A549 (cell line): ENCODE data around the gene ZNF804A. TPM values are rescaled to one million over a fixed set of nuclear protein-coding genes. Genes with fewer than 3 reads are reported as not detected.

Experiments used
- ATAC-seq, 2 experiments: fragments of 200-7000 bp in 1 of 2; fragments of >200 bp in 1 of 2; cut with Nextera tagmentation in 1 of 2; cut with Tn5 transposase in 1 of 2; 3 replicates each; pipeline versions ENCODE4 v1.8.0 to v1.9.1; 2018 to 2020; ENCODE audit warnings: mild to moderate bottlenecking in 1 of 2, moderate library complexity in 1 of 2
- CTCF ChIA-PET: fragments of 300-600 bp; sonication (Branson Sonifier 250); formaldehyde crosslinking; extraction: SDS; loops from one replicate; lab custom pipeline; 2021; ENCODE audit warnings: antibody characterized with exemption, inconsistent platforms; lab: Yijun Ruan, JAX
- POLR2A ChIA-PET: fragments of 350-600 bp; formaldehyde crosslinking; extraction: SDS; loops from one replicate; lab custom pipeline; 2021; ENCODE audit warnings: antibody characterized with exemption, inconsistent platforms; lab: Yijun Ruan, JAX
- DNase-seq, 2 experiments: peaks; one replicate each; pipeline versions ENCODE4 v3.0.0 to v3.0.0-alpha.2; 2011 to 2016; ENCODE audit warnings: low read depth in 1 of 2, low spot score in 1 of 2
- FAIRE-seq: peaks from 2 replicates; lab custom pipeline; 2011; peaks lifted over from hg19 to GRCh38; lab: Jason Lieb, UNC
- H3K27ac ChIP-seq, 2 experiments: fragments of >200 bp; sonication (Bioruptor Twin); formaldehyde crosslinking; 3 replicates each; pipeline ENCODE4 v1.5.1; 2016 to 2017
- H3K4me1 ChIP-seq: fragments of >200 bp; sonication (Bioruptor Twin); formaldehyde crosslinking; 3 replicates; pipeline ENCODE4 v1.6.1; 2016
- H3K4me2 ChIP-seq: fragments of >200 bp; sonication (Bioruptor Twin); formaldehyde crosslinking; 3 replicates; pipeline ENCODE4 v1.6.1; 2016
- H3K4me3 ChIP-seq: fragments of >200 bp; sonication (Bioruptor Twin); formaldehyde crosslinking; 3 replicates; pipeline ENCODE4 v1.5.1; 2016
- H3K9me3 ChIP-seq: fragments of >200 bp; sonication (Bioruptor Twin); formaldehyde crosslinking; 3 replicates; pipeline ENCODE4 v1.6.1; 2016
- CBX8 ChIP-seq: fragments of 200-600 bp; sonication (generic); IDR thresholded peaks from 2 replicates; pipeline ENCODE4 v1.6.1; 2016
- EHF ChIP-seq: fragments of 250-450 bp; sonication (Bioruptor Pico); IDR thresholded peaks from 2 replicates; pipeline ENCODE4 v1.5.0; 2020; ENCODE audit warnings: mild to moderate bottlenecking
- EP300 ChIP-seq, 2 experiments: fragments of >200 bp; sonication (Bioruptor Twin); formaldehyde crosslinking; IDR thresholded peaks; 2 replicates in 1 of 2; 3 replicates in 1 of 2; pipeline ENCODE4 v1.6.1; 2016 to 2017
- ESRRA ChIP-seq: fragments of 150-350 bp; IDR thresholded peaks from 2 replicates; pipeline ENCODE4 v1.6.1; 2014; ENCODE audit warnings: mild to moderate bottlenecking, low read length, borderline replicate concordance
- GATA3 ChIP-seq: IDR thresholded peaks from 2 replicates; pipeline ENCODE4 v1.6.1; 2012; ENCODE audit warnings: borderline replicate concordance
- HDAC2 ChIP-seq: fragments of 200-600 bp; sonication (generic); IDR thresholded peaks from 2 replicates; pipeline ENCODE4 v1.6.1; 2016
- HOXB5 ChIP-seq: fragments of 250-450 bp; sonication (Bioruptor Pico); IDR thresholded peaks from 2 replicates; pipeline ENCODE4 v1.5.0; 2020; ENCODE audit warnings: mild to moderate bottlenecking, moderate library complexity
- JUN ChIP-seq, 2 experiments: fragments of >200 bp; sonication (Bioruptor Twin); formaldehyde crosslinking; IDR thresholded peaks; 2 replicates in 1 of 2; 3 replicates in 1 of 2; pipeline ENCODE4 v1.6.1; 2016 to 2017
- KDM1A ChIP-seq: fragments of 200-600 bp; sonication (generic); IDR thresholded peaks from 2 replicates; pipeline ENCODE4 v1.6.1; 2016; ENCODE audit warnings: low read depth, mild to moderate bottlenecking
- KDM5A ChIP-seq: fragments of 200-600 bp; sonication (generic); IDR thresholded peaks from 2 replicates; pipeline ENCODE4 v1.6.1; 2016; ENCODE audit warnings: antibody characterized with exemption, mild to moderate bottlenecking
- NFE2L2 ChIP-seq: fragments of 150-350 bp; conservative IDR thresholded peaks from 2 replicates; pipeline ENCODE4 v1.6.1; 2014; ENCODE audit warnings: low read length
- NR3C1 ChIP-seq: fragments of >200 bp; sonication (Bioruptor Twin); formaldehyde crosslinking; IDR thresholded peaks from 3 replicates; pipeline ENCODE4 v1.6.1; 2017
- POLR2A ChIP-seq: IDR thresholded peaks from 2 replicates; pipeline ENCODE4 v1.6.1; 2012; ENCODE audit warnings: mild to moderate bottlenecking, low read length
- RNF2 ChIP-seq: fragments of 200-600 bp; sonication (generic); IDR thresholded peaks from 2 replicates; pipeline ENCODE4 v1.6.1; 2016; ENCODE audit warnings: low read depth, mild to moderate bottlenecking, antibody characterized with exemption, moderate library complexity, borderline replicate concordance
- SREBF2 ChIP-seq: fragments of 450-650 bp; IDR thresholded peaks from 2 replicates; pipeline ENCODE4 v1.6.1; 2014; ENCODE audit warnings: mild to moderate bottlenecking, moderate library complexity
- TFCP2L1 ChIP-seq: fragments of 250-450 bp; sonication (Bioruptor Pico); IDR thresholded peaks from 2 replicates; pipeline ENCODE4 v1.5.0; 2021; ENCODE audit warnings: mild to moderate bottlenecking
- ZFP36 ChIP-seq: fragments of 450-650 bp; IDR thresholded peaks from 2 replicates; pipeline ENCODE4 v1.6.1; 2014; ENCODE audit warnings: borderline replicate concordance; ENCODE audit not compliant: partially characterized antibody
- ZNF302 ChIP-seq: fragments of 250-450 bp; sonication (Bioruptor Pico); IDR thresholded peaks from 2 replicates; pipeline ENCODE4 v1.9.0; 2021; ENCODE audit warnings: inconsistent platforms, mild to moderate bottlenecking, moderate library complexity
- WGBS: methylation state at CpG from one replicate; pipeline ENCODE4 v1.1.6; 2017; ENCODE audit errors: missing lambda C conversion rate; 5-methylcytosine and 5-hydroxymethylcytosine counted together
- polyA plus RNA-seq, 4 experiments: library from polyadenylated mRNA; depleted of rRNA in 3 of 4; stranded (reverse); fragments of >200 nt; fragmentation: RNase III in 1 of 4; extraction: RNeasy Plus Mini Kit Qiagen cat#74134 plus additional on column Dnase treatment in 1 of 4; gene quantifications; 2 replicates in 3 of 4; 3 replicates in 1 of 4; pipeline ENCODE4 v1.2.3, GENCODE V29; 2011 to 2017
- TF ChIP-seq, protein P1 (sequence below): fragments of 250-450 bp; sonication (Bioruptor Pico); IDR thresholded peaks from 2 replicates; pipeline ENCODE4 v1.5.0; 2020; ENCODE audit warnings: low read depth, mild to moderate bottlenecking, moderate library complexity
- TF ChIP-seq, protein P2 (sequence below): fragments of 450-650 bp; IDR thresholded peaks from 2 replicates; pipeline ENCODE4 v1.6.1; 2014; ENCODE audit warnings: antibody characterized with exemption
- TF ChIP-seq, protein P3 (sequence below): fragments of >200 bp; sonication (Bioruptor Twin); formaldehyde crosslinking; IDR thresholded peaks from 2 replicates; pipeline ENCODE4 v1.6.1; 2016
- TF ChIP-seq, protein P4 (sequence below): fragments of >200 bp; sonication (Bioruptor Twin); formaldehyde crosslinking; IDR thresholded peaks from 3 replicates; pipeline ENCODE4 v1.6.1; 2016
- TF ChIP-seq, protein P5 (sequence below): IDR thresholded peaks from 2 replicates; pipeline ENCODE4 v1.6.1; 2012; ENCODE audit warnings: low read depth, borderline replicate concordance
- TF ChIP-seq, protein P6 (sequence below): fragments of 200-600 bp; sonication (generic); IDR thresholded peaks from 2 replicates; pipeline ENCODE4 v1.6.1; 2016; ENCODE audit warnings: antibody characterized with exemption, mild to moderate bottlenecking, moderate library complexity

ZNF804A gene
- polyA plus RNA-seq, 2 of the 4 experiments (the other 2 are of a cell fraction) = not detected

DNA sequence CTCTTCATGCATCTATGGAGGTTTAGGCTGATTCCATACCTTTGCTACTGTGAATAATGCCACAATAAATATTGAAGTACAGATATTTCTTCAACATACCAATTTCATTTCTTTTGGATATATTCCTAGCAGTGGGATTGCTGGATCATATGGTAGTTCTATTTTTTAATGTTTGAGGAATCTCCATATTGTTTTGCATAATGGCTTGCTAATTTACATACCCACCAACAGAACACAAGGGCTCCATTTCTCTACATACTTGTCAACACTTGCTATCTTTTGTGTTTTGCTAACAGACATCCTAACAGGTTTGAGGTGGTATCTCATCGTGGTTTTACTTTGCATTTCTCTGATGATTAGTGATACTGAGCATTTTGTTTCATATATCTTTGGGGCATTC lies 253.2 kb downstream of the ZNF804A start (continued):
- TF ChIP-seq, protein P1, sequence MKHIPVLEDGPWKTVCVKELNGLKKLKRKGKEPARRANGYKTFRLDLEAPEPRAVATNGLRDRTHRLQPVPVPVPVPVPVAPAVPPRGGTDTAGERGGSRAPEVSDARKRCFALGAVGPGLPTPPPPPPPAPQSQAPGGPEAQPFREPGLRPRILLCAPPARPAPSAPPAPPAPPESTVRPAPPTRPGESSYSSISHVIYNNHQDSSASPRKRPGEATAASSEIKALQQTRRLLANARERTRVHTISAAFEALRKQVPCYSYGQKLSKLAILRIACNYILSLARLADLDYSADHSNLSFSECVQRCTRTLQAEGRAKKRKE (CRISPR knock-in tag) = no peak
- no peak for TF ChIP-seq SREBF2

DNA sequence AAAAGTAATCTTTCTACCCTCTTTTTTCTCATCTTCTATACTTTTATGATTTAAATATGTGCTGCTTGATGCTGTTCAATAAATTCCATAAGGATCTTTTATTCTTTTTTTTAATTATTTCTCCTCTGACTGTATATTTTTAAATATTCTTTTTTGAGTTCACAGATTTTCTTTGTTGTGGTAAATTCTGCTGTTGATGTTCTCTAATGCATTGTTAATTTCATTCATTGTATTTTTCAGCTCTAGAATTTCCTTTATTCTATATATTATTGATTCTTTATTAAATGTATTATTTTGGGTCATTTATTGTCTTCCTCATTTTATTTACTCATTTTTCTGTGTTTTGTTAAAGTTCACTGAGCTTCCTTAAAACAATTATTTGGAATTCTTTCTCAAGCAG lies 260.9 kb downstream of the ZNF804A start:
- H3K27ac ChIP-seq = no peak overlapping the region
- TF ChIP-seq RNF2 = no peak
- TF ChIP-seq KDM1A = no peak
- no peak for TF ChIP-seq KDM5A
- TF ChIP-seq, protein P2, sequence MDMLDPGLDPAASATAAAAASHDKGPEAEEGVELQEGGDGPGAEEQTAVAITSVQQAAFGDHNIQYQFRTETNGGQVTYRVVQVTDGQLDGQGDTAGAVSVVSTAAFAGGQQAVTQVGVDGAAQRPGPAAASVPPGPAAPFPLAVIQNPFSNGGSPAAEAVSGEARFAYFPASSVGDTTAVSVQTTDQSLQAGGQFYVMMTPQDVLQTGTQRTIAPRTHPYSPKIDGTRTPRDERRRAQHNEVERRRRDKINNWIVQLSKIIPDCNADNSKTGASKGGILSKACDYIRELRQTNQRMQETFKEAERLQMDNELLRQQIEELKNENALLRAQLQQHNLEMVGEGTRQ = no peak
- TF ChIP-seq NFE2L2 = no peak
- TF ChIP-seq CBX8 = no peak
- no peak for TF ChIP-seq ZFP36
- no peak for TF ChIP-seq JUN (IDR thresholded peaks at IDR 0.05)
- no peak for TF ChIP-seq EHF
- TF ChIP-seq, protein P1 (CRISPR knock-in tag) = no peak
- TF ChIP-seq HOXB5 (CRISPR knock-in tag) = no peak
- TF ChIP-seq HDAC2 = no peak
- no peak for FAIRE-seq
- H3K4me1 ChIP-seq = no peaks in the 10 kb centered on the region
- no peak for ATAC-seq
- DNase-seq = no peak
- ChIA-PET POLR2A (no interaction called here), CTCF (no interaction called here)
- no peak overlapping the region for H3K4me2 ChIP-seq
- peaks cover 4% of the 10 kb centered on the region; the same call in 2 of the 3 replicates for H3K9me3 ChIP-seq
- no peak overlapping the region for H3K4me3 ChIP-seq

DNA sequence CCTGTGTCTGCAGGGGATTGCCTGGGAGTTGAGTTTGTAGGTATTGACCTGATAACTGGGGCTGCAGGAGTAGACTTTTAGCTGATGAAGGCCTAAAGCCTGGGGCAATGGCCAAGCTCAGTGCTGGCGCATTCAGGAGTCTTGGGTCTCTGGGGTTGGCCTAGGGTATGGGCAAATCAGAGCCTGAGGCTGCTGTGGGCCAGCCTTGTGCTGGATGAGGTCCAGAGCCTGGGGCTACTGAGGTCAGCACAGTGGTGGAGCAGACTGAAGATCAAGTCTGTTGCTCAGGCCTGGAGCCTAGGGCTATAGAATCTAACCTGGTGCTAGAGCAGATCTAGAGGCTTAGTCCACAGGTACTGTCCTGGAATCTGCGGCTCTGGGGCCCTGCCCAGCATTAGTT lies 262.4 kb downstream of the ZNF804A start:
- H3K4me1 ChIP-seq = no peaks in the 10 kb centered on the region
- ChIA-PET CTCF (no interaction called here), POLR2A (no interaction called here)
- H3K9me3 ChIP-seq = peaks cover 4% of the 10 kb centered on the region; the same call in 2 of the 3 replicates
- TF ChIP-seq GATA3 (no peak), HDAC2 (no peak), NR3C1 (no peak), ESRRA (no peak), TFCP2L1 (CRISPR knock-in tag) (no peak), SREBF2 (no peak), POLR2A (no peak), EP300 (IDR thresholded peaks at IDR 0.05) (no peak), ZNF302 (CRISPR knock-in tag) (no peak), RNF2 (no peak)
- TF ChIP-seq, protein P3, sequence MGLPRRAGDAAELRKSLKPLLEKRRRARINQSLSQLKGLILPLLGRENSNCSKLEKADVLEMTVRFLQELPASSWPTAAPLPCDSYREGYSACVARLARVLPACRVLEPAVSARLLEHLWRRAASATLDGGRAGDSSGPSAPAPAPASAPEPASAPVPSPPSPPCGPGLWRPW = no peak
- TF ChIP-seq, protein P4, sequence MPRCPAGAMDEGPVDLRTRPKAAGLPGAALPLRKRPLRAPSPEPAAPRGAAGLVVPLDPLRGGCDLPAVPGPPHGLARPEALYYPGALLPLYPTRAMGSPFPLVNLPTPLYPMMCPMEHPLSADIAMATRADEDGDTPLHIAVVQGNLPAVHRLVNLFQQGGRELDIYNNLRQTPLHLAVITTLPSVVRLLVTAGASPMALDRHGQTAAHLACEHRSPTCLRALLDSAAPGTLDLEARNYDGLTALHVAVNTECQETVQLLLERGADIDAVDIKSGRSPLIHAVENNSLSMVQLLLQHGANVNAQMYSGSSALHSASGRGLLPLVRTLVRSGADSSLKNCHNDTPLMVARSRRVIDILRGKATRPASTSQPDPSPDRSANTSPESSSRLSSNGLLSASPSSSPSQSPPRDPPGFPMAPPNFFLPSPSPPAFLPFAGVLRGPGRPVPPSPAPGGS = no peak
- TF ChIP-seq, protein P5, sequence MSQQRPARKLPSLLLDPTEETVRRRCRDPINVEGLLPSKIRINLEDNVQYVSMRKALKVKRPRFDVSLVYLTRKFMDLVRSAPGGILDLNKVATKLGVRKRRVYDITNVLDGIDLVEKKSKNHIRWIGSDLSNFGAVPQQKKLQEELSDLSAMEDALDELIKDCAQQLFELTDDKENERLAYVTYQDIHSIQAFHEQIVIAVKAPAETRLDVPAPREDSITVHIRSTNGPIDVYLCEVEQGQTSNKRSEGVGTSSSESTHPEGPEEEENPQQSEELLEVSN = no peak
- TF ChIP-seq, protein P6, sequence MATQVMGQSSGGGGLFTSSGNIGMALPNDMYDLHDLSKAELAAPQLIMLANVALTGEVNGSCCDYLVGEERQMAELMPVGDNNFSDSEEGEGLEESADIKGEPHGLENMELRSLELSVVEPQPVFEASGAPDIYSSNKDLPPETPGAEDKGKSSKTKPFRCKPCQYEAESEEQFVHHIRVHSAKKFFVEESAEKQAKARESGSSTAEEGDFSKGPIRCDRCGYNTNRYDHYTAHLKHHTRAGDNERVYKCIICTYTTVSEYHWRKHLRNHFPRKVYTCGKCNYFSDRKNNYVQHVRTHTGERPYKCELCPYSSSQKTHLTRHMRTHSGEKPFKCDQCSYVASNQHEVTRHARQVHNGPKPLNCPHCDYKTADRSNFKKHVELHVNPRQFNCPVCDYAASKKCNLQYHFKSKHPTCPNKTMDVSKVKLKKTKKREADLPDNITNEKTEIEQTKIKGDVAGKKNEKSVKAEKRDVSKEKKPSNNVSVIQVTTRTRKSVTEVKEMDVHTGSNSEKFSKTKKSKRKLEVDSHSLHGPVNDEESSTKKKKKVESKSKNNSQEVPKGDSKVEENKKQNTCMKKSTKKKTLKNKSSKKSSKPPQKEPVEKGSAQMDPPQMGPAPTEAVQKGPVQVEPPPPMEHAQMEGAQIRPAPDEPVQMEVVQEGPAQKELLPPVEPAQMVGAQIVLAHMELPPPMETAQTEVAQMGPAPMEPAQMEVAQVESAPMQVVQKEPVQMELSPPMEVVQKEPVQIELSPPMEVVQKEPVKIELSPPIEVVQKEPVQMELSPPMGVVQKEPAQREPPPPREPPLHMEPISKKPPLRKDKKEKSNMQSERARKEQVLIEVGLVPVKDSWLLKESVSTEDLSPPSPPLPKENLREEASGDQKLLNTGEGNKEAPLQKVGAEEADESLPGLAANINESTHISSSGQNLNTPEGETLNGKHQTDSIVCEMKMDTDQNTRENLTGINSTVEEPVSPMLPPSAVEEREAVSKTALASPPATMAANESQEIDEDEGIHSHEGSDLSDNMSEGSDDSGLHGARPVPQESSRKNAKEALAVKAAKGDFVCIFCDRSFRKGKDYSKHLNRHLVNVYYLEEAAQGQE = no peak
- ATAC-seq (no peak), DNase-seq (no peak), FAIRE-seq (no peak)
- H3K27ac ChIP-seq = no peak overlapping the region
- no peak overlapping the region for H3K4me2 ChIP-seq
- 40% methylated on average over 2 of the region's 2 CpGs for WGBS
- H3K4me3 ChIP-seq = no peak overlapping the region
